H1 (cell line): ENCODE data around the gene NR5A2. TPM values are rescaled to one million over a fixed set of nuclear protein-coding genes. Genes with fewer than 3 reads are reported as not detected.

Experiments
- CHD7 ChIP-seq: fragments of 300-600 bp; sonication (generic); IDR thresholded peaks from 2 replicates; pipeline ENCODE4 v1.7.1; 2012; ENCODE audit warnings: low read length, moderate library complexity, mild to moderate bottlenecking, inconsistent platforms; ENCODE audit not compliant: insufficient replicate concordance
- CREB1 ChIP-seq: IDR thresholded peaks from 2 replicates; pipeline ENCODE4 v1.6.1; 2012; ENCODE audit warnings: inconsistent platforms
- GABPA ChIP-seq: IDR thresholded peaks from 2 replicates; pipeline ENCODE4 v1.6.1; 2011; ENCODE audit warnings: mild to moderate bottlenecking, low read length, moderate library complexity, borderline replicate concordance; ENCODE audit not compliant: insufficient read depth
- NRF1 ChIP-seq: IDR thresholded peaks from 2 replicates; pipeline ENCODE4 v1.6.1; 2011; ENCODE audit warnings: mild to moderate bottlenecking, low read depth, low read length, improper control_type of control experiment
- PHF8 ChIP-seq: fragments of 200-600 bp; sonication (generic); conservative IDR thresholded peaks from 2 replicates; pipeline ENCODE4 v1.7.1; 2012; ENCODE audit warnings: low read depth, mild to moderate bottlenecking, inconsistent platforms, low read length, moderate library complexity
- POLR2AphosphoS5 ChIP-seq: IDR thresholded peaks from 2 replicates; pipeline ENCODE4 v1.6.1; 2011; ENCODE audit warnings: low read depth, low read length
- RBBP5 ChIP-seq: IDR thresholded peaks from 2 replicates; pipeline ENCODE4 v1.7.1; 2012; ENCODE audit warnings: low read depth, mild to moderate bottlenecking, inconsistent platforms, low read length, moderate library complexity, borderline replicate concordance
- SRF ChIP-seq: IDR thresholded peaks from 2 replicates; pipeline ENCODE4 v1.6.1; 2011; ENCODE audit warnings: mild to moderate bottlenecking, low read depth, low read length, moderate library complexity
- TAF7 ChIP-seq: optimal IDR thresholded peaks from 2 replicates; pipeline ENCODE3; 2011; ENCODE audit warnings: low read depth, mild to moderate bottlenecking, inconsistent platforms, low read length, moderate library complexity, borderline replicate concordance
- polyA plus RNA-seq, 7 experiments: library from polyadenylated mRNA; depleted of rRNA in 3 of 7; stranded (reverse) in 5 of 7; unstranded in 2 of 7; fragments of >200 nt in 5 of 7; fragments of 200-250 nt in 2 of 7; gene quantifications; 1 replicate in 5 of 7; 2 replicates in 1 of 7; 4 replicates in 1 of 7; pipeline versions ENCODE4 v1.2.1 to v1.2.3, GENCODE V29; 2011 to 2013; ENCODE audit warnings: missing spikeins in 2 of 7, mixed read lengths in 2 of 7
- total RNA-seq: library from RNA; stranded (reverse); fragmentation: NEBNext Ultra II Directional; extraction: Animal tissue kit (Norgen Biotek cat#: 25700); gene quantifications from 2 replicates; pipeline ENCODE4 v1.2.1, GENCODE V29; 2021
- TF ChIP-seq, protein P1 (sequence below): IDR thresholded peaks from 2 replicates; pipeline ENCODE4 v1.6.1; 2011; ENCODE audit warnings: low read length, improper control_type of control experiment

The NR5A2 gene
- total and polyA plus RNA-seq, 2 of the 8 experiments (the other 6 are each of a cell fraction or from before 2014, with no cell fraction given), result 1.7 to 11.6 TPM

DNA sequence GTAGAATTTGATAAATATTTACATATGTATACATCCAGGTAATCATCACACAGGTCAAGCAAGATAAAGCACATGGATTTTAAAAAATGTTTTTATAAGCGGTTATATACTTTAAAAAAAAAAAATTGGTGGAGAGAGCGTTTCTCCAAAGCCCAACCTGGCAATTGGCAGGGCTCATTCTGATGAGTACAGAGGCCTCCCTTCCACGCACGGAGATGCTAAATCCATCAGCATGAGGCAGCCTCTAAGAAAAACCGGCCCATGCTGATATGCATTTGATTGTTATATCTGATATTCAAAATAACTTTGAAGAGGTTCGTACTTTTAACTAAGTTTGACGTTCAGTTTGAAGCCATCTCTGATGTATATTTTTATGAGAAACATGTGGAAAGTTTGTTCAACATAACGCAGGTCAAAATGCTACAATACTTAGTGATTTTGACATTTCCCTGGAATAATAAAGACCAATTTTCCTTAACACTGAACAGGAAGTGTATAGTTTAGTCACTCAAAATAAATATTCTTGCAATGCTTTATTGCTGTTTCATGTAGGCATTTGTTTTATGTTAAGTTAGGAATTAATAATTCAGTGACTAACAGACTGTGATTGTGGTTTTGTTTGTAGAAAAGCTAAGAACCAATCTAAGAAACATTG, 151.7 kb downstream of the NR5A2 start (continued):
- no peak for TF ChIP-seq CHD7
- TF ChIP-seq GABPA, result no peak
- TF ChIP-seq CREB1, result no peak
- no peak for TF ChIP-seq RBBP5
- no peak for TF ChIP-seq POLR2AphosphoS5
- TF ChIP-seq TAF7, result no peak
- no peak for TF ChIP-seq PHF8
- TF ChIP-seq SRF, result no peak
- TF ChIP-seq NRF1, result no peak
- TF ChIP-seq, protein P1, sequence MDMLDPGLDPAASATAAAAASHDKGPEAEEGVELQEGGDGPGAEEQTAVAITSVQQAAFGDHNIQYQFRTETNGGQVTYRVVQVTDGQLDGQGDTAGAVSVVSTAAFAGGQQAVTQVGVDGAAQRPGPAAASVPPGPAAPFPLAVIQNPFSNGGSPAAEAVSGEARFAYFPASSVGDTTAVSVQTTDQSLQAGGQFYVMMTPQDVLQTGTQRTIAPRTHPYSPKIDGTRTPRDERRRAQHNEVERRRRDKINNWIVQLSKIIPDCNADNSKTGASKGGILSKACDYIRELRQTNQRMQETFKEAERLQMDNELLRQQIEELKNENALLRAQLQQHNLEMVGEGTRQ, result no peak
